Retinal pigment epithelial cell (primary cell): Measurements from ENCODE around the gene DACH1.

Source experiments
- DNase-seq: peaks from one replicate; pipeline ENCODE4 v3.0.0-alpha.2; 2010; ENCODE audit warnings: low read depth
- H3K4me3 ChIP-seq: 2 replicates; pipeline ENCODE4 v1.5.1; 2011; ENCODE audit warnings: mild to moderate bottlenecking, low read length, control low read depth, moderate library complexity
- TF ChIP-seq, protein P1 (sequence below): conservative IDR thresholded peaks from 2 replicates; pipeline ENCODE4 v1.5.1; 2011; ENCODE audit warnings: low read depth, low read length, control low read depth, inconsistent platforms

The DACH1 gene

DNA sequence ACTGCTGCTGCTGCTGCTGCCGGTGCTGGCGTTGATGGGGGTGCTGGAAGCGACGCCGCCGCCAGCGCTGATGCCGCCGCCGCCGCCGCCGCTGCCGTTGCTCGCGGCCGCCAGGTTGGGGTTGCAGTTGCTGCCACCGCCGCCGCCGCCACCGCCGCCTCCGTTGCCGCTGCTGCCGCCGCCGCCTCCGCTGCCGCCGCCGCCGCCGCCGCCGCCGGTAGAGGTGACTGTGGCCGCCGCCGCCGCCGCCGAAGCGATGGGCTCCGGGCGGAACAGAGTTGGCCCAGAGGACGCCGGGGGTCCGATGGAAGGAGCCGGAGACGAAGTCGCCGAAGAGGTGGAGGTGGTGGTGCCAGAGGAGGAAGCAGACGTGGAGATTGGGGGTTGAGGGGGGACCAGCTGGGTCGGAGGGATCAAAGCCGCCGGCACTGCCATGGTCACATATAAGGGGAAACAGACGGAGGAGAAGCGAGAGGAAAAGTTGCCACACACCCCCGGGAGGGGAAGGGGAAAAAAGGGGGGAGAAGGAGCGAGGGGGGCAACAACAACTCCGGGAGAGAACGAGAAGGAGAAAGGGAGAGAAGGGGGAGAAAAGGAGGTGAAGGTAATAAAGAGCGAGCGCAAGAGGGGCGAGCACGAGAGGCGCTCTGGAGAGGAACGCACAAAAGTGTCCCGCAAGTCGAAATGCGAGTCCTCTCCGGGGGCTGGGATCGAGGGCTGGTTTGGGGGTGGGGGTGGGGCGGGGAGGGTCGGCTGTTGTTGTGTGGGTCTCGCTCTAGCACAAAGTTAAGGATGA lies 471 bp downstream of the DACH1 start:
- peak overlapping the region; percentile 97 for H3K4me3 ChIP-seq
- TF ChIP-seq, protein P1, sequence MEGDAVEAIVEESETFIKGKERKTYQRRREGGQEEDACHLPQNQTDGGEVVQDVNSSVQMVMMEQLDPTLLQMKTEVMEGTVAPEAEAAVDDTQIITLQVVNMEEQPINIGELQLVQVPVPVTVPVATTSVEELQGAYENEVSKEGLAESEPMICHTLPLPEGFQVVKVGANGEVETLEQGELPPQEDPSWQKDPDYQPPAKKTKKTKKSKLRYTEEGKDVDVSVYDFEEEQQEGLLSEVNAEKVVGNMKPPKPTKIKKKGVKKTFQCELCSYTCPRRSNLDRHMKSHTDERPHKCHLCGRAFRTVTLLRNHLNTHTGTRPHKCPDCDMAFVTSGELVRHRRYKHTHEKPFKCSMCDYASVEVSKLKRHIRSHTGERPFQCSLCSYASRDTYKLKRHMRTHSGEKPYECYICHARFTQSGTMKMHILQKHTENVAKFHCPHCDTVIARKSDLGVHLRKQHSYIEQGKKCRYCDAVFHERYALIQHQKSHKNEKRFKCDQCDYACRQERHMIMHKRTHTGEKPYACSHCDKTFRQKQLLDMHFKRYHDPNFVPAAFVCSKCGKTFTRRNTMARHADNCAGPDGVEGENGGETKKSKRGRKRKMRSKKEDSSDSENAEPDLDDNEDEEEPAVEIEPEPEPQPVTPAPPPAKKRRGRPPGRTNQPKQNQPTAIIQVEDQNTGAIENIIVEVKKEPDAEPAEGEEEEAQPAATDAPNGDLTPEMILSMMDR: no peak
- DNase-seq: no peak

DNA sequence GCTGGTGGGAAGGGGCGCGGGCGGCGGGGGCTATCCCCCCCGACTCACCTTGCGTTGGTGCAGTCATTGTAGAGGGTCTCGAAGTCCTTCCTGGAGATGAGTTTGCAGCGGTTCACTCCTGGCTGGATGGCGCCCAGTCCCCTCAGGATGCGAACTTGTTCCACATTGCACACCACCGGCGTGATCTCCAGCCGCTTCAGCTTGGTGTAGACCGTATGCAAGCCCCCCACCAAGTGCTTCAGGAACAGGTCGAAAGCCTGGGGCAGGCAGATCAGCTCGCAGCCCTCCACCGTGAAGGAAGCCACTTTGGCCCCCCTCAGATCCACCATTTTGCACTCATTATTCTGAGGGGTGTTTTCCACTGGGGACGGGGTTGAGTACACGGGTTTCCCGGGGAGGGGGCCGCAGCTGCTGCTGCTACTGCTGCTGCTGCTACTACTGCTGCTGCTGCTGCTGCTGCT lies 1.1 kb downstream of the DACH1 start:
- DNase-seq: no peak
- TF ChIP-seq, protein P1: no peak
- H3K4me3 ChIP-seq: peak overlapping the region; percentile 97

DNA sequence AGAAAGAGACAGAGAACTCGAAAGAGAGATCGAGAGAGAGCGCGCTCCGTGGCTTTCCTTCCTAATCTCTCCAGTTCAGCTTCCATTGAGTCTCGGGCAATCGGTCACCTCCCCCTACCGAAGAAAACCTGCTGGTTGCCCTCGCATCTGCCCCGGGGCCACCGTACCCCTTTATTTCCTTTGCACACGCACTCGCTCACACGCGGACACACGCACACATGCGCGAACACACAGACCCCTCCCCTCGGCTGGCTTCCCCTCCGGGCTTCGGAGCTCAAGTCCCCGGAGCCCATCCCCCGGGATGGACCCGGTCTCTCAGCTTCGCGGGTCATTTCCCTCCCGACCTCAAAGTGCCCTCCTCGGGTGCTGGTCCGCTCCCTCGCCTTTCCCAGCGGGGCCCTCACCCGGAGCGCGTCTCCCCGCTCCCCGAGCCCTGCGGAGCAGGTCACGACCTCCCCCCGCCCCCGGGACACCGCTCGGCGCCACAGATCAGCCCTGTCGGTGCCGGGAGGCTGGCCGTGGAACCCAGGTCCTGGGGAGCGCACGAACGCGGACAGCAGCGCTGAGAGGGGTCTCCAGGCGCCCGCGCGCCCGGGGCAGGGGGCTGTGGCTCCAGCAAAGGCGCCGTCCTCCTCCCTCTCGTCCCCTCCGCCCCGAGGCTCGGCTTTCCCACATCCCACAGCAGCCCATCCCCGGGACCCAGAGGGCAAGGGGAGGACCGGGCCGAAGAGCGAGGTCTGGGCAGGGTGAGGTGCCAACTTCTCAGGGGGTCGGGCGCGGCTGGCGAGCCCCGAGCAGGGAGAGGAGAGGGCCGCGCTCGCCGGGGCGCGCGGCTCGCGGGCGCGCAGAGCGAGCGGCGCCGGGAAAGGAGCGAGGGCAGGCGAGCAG lies 1.8 kb downstream of the DACH1 start:
- peak overlapping the region; percentile 97 for H3K4me3 ChIP-seq
- DNase-seq: no peak
- TF ChIP-seq, protein P1: no peak

DNA sequence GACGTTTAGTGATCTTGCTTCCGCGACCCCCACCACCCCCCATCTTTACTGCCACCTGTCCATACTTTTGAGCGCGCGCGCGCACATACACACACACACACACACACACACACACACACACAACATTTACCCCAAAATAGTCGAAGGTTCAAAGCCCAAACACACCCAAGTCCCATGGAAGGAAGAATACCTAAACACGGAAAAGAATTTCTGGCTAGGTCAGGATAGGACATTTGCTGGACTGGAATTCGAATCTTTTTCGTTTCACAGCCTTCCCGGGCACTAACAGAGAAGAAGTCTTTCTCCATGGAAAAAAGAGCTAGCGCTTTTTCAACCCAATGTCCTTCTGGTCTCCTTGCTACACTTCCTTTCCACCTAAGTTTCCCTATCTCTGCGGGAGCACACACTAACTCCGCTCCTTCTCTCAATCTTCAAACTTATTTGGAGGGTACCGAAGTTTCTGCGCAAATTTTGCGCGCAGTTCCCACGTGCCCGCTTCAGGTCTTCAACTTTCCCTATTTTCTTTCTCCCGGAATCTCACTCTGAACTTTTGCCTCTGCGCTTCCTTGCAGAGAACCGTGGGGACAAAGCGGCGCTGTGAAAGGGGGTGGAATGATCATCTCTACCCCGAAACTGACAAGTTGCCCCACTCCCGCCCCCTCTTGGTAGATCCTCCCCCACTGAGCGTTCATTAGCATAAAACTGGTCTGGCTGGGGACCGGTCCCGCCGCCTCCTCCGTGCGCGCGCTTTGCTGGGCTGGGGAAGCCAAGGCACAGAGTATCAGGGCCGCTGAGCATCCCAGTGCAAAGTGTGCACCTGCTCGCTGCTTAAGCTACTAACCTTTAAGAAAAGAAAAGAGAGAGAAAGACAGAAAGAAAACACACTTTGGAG lies 2.7 kb downstream of the DACH1 start:
- TF ChIP-seq, protein P1: peak; percentile 24
- H3K4me3 ChIP-seq: peak overlapping the region; percentile 97
- no peak for DNase-seq

DNA sequence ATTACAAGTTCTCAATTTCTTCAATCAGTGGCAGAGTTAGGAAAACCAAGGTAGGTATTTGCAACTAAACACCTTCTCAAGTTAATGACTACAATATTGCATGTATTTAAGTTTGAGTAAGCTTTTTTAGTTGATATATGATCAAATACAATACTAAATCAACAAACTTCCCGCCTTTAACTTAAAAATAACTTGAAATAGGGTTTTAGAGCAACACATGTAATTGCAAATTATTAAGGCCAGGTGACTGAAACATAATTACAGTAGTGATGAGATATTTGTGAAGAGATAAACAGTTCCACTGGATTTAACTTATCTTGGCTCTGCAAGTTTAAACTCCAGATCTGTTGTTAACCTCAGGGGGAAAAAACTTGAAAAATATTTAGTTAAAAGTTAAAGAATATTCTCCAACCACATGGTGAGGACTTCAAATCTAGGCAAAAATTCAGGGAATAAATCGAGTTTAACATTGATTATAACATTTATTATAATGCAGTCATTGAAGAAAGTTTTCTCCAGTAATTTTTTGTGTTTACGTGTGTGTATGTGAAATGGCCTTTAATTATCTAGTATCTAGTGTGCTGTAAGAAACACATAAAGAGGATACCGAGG lies 3.6 kb downstream of the DACH1 start:
- peak overlapping the region; percentile 97 for H3K4me3 ChIP-seq
- TF ChIP-seq, protein P1: no peak
- no peak for DNase-seq

DNA sequence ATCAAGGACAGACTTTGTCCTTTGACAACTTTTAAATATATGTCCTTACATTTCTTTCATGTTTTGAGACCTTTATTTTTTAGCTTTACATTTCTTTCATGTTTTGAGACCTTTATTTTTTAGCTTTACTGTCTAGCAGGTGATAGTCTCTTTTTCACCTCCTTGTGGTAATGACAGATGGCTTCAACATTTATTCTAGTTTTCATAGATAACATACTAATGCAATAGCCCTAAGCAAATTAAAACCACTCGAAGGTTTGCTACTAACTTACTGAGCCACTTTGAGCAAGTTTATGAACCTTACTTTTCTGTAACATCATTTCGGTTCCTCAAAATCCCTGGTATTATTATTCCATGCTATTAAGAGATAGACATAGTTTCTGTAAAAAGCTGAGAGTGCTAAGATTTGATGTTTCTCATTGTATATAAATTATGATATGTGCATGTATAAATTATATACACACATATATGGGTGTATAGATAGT lies 4.5 kb downstream of the DACH1 start:
- TF ChIP-seq, protein P1: no peak
- H3K4me3 ChIP-seq: peak overlapping the region; percentile 97
- no peak for DNase-seq
